AG04450 (cell line): ENCODE results near the gene TRPM3. TPM values are rescaled to one million over a fixed set of nuclear protein-coding genes. Genes with fewer than 3 reads are reported as not detected.

Experiments used
- CTCF ChIA-PET: fragments of 300-600, 350-600 bp; formaldehyde crosslinking; extraction: SDS; loops from one replicate; lab custom pipeline; 2022; ENCODE audit warnings: antibody characterized with exemption, inconsistent platforms; lab: Charles Lee
- POLR2A ChIA-PET: fragments of 350-600 bp; formaldehyde crosslinking; extraction: SDS; loops from one replicate; lab custom pipeline; 2021; ENCODE audit warnings: antibody characterized with exemption, inconsistent platforms; lab: Yijun Ruan, JAX
- DNase-seq: peaks from one replicate; pipeline ENCODE4 v3.0.0-alpha.2; 2011; ENCODE audit warnings: low read depth, low spot score
- H3K27ac ChIP-seq: one replicate; pipeline ENCODE4 v1.5.1; 2012; ENCODE audit warnings: low read depth, low read length, control low read depth
- H3K27me3 ChIP-seq: one replicate; pipeline ENCODE4 v1.6.0; 2012; ENCODE audit warnings: low read length; ENCODE audit not compliant: control insufficient read depth, insufficient read depth
- H3K4me3 ChIP-seq: 2 replicates; pipeline ENCODE4 v1.5.1; 2011; ENCODE audit warnings: mild to moderate bottlenecking, low read depth, low read length, control low read depth
- H3K9me3 ChIP-seq: 2 replicates; pipeline ENCODE4 v1.5.1; 2012; ENCODE audit warnings: low read length; ENCODE audit not compliant: control insufficient read depth, insufficient read depth
- polyA plus RNA-seq: library from polyadenylated mRNA; depleted of rRNA; stranded (reverse); fragments of >200 nt; gene quantifications from 2 replicates; pipeline ENCODE4 v1.2.3, GENCODE V29; 2011
- TF ChIP-seq, protein P1 (sequence below): IDR thresholded peaks from 2 replicates; pipeline ENCODE4 v1.5.1; 2011; ENCODE audit warnings: low read depth, low read length, control low read depth, inconsistent platforms

The TRPM3 gene
- polyA plus RNA-seq, 1 experiment: 0.01 TPM

DNA sequence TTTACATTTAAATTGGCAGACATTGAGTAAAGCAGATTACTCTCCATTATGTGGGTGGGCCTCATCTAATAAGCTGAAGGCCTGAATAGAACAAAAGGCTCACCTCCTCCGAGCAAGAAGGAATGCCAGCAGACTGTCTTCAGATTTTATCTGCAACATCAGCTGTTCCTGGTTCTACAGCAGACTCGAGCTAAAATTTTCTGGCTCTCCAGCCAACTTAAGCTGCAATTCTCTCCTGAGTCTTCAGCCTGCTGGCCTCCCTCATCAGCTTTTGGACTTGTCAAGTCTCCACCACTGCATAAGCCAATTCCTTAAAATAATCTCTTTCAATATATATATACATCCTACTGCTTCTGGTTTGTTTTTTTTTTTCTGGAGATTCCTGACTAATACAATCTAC lies 12.5 kb downstream of the TRPM3 start:
- H3K27ac ChIP-seq: no peak overlapping the region
- no peaks in the 10 kb centered on the region for H3K27me3 ChIP-seq
- H3K9me3 ChIP-seq: no peaks in the 10 kb centered on the region
- TF ChIP-seq, protein P1, sequence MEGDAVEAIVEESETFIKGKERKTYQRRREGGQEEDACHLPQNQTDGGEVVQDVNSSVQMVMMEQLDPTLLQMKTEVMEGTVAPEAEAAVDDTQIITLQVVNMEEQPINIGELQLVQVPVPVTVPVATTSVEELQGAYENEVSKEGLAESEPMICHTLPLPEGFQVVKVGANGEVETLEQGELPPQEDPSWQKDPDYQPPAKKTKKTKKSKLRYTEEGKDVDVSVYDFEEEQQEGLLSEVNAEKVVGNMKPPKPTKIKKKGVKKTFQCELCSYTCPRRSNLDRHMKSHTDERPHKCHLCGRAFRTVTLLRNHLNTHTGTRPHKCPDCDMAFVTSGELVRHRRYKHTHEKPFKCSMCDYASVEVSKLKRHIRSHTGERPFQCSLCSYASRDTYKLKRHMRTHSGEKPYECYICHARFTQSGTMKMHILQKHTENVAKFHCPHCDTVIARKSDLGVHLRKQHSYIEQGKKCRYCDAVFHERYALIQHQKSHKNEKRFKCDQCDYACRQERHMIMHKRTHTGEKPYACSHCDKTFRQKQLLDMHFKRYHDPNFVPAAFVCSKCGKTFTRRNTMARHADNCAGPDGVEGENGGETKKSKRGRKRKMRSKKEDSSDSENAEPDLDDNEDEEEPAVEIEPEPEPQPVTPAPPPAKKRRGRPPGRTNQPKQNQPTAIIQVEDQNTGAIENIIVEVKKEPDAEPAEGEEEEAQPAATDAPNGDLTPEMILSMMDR: no peak
- no peak overlapping the region for H3K4me3 ChIP-seq
- DNase-seq: no peak
- POLR2A ChIA-PET: no interaction called here
- CTCF ChIA-PET: no interaction called here

DNA sequence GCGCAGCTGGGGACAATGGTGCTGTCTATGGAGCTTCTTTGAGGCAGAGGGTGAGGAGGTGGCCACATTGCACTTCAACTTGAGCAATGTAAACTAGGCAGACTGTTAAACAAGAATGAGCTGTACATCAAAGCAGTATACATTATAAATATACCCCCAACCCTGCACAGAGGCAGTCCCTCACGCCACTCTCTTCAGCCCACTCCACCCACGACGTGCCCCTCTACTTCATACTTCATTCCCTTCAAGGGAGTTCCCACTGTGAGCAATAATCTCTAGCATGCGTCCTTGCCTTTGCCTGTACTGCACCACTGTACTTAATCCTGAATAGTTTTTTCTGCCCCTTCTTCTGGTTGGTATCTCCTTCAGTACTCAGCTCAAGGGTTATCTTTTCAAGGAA lies 14.4 kb downstream of the TRPM3 start:
- H3K27ac ChIP-seq: no peak overlapping the region
- ChIA-PET POLR2A (interaction anchor here (0.6 kb wide), 1 partner anchor 665 kb away, joined by 5 read pairs; no protein-coding TSS in a partner anchor), CTCF (no interaction called here)
- DNase-seq: no peak
- H3K9me3 ChIP-seq: no peaks in the 10 kb centered on the region
- H3K27me3 ChIP-seq: no peaks in the 10 kb centered on the region
- TF ChIP-seq, protein P1: no peak
- no peak overlapping the region for H3K4me3 ChIP-seq

DNA sequence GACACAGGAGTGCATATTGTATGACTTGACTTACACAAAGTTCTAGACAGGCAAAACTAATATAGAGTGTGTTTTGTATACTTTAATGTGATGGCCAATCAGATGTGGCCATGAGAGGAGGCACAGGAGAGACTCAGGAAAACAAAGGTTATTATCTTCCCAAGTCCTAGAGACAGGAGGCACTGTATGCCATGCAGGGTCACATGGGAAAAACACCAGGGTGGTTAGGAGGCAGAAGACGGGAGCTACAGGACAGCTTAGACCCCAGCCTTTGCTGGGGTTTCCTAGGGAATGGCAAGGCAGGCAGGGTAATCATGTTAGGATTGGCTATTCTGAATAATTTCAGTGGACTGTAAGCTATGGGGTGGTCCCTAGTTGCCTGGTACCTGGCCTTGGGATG lies 16.2 kb downstream of the TRPM3 start:
- no peak for DNase-seq
- no peak overlapping the region for H3K27ac ChIP-seq
- H3K4me3 ChIP-seq: no peak overlapping the region
- no peaks in the 10 kb centered on the region for H3K27me3 ChIP-seq
- TF ChIP-seq, protein P1: no peak
- no peaks in the 10 kb centered on the region for H3K9me3 ChIP-seq
- ChIA-PET POLR2A (no interaction called here), CTCF (no interaction called here)

DNA sequence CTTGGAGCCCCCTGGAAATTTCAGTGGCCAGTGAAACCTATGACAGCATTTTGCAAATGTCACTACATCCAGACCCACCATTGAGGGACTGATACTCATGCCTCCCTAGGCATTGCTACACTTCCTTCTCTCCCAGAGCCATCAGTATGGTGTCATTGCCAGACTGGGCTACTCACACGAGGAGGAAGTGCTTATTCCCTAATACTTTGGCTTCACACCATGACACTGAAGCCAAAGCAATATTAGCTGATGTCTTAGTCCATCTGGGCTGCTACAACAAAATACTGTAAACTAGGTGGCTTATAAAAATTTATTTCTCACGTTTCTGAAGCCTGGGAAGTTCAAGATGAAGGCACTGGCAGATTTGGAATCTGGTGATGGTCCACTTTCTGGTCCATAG lies 22.6 kb downstream of the TRPM3 start:
- no peaks in the 10 kb centered on the region for H3K27me3 ChIP-seq
- no peaks in the 10 kb centered on the region for H3K9me3 ChIP-seq
- CTCF ChIA-PET: no interaction called here
- POLR2A ChIA-PET: no interaction called here
- no peak overlapping the region for H3K4me3 ChIP-seq
- DNase-seq: no peak
- TF ChIP-seq, protein P1: no peak
- H3K27ac ChIP-seq: no peak overlapping the region

DNA sequence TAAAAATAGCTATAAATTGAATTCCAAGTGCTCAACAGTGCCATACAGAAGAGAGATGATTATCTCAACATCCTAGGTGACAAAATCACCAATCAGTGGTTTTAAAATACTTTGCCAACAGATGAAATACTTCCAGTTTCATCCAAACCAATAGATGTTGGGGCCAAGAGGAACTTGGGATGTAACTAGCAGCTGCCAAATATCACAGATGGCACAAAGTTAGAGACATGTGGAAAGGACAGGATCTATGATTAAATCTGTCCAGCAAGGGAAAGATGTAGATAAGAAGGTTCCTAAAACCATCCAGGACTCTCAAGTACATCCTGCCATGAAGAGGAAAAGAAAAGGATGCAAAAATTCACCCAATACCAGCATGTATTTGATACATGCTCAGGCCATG lies 23.8 kb downstream of the TRPM3 start:
- Histone ChIP-seq H3K9me3 (no peaks in the 10 kb centered on the region), H3K4me3 (no peak overlapping the region), H3K27me3 (no peaks in the 10 kb centered on the region), H3K27ac (no peak overlapping the region)
- ChIA-PET CTCF (no interaction called here), POLR2A (no interaction called here)
- TF ChIP-seq, protein P1: no peak
- no peak for DNase-seq
